T-cell (primary cell): Measurements from ENCODE around the gene ANKHD1. TPM values are rescaled to one million over a fixed set of nuclear protein-coding genes. Genes with fewer than 3 reads are reported as not detected.

Experiments used
- ATAC-seq, 4 experiments: fragments of 200-7000 bp in 3 of 4; fragments of 150-1000 bp in 1 of 4; cut with Tn5 transposase; replicated peaks in 1 of 4; 1 replicate in 3 of 4; 2 replicates in 1 of 4; pipeline ENCODE4 v1.10.0; 2021; ENCODE audit warnings: moderate library complexity in 3 of 4, mild to moderate bottlenecking in 2 of 4, moderate number of reproducible peaks in 1 of 4
- CTCF ChIA-PET, 2 donors: fragments of 300-600 bp; sonication (Branson Sonifier 250); formaldehyde crosslinking; loops; one replicate each; lab custom pipeline; 2022; ENCODE audit warnings: antibody characterized with exemption in 2 of 2; lab: Charles Lee
- POLR2A ChIA-PET, 2 donors: fragments of 300-600 bp; sonication (Branson Sonifier 250); formaldehyde crosslinking; loops; one replicate each; lab custom pipeline; 2022; ENCODE audit warnings: antibody characterized with exemption in 2 of 2; lab: Charles Lee
- DNase-seq, 35 experiments: peaks; one replicate each; pipeline versions ENCODE4 v3.0.0 to v3.0.0-alpha.2; 2013 to 2023
- H3K27ac ChIP-seq: one replicate; pipeline ENCODE4 v1.5.1; 2013; ENCODE audit warnings: low read length
- H3K27me3 ChIP-seq, 2 experiments: replicated peaks in 1 of 2; 1 replicate in 1 of 2; 2 replicates in 1 of 2; pipeline versions ENCODE4 v1.6.1 to v1.7.0; 2013; ENCODE audit warnings: low read length in 1 of 2, mixed read lengths in 1 of 2; ENCODE audit not compliant: control insufficient read depth in 2 of 2, insufficient read depth in 2 of 2; ENCODE audit errors: extremely low read depth in 1 of 2
- H3K36me3 ChIP-seq, 2 donors: 1 replicate in 1 of 2; 2 replicates in 1 of 2; pipeline versions ENCODE4 v1.6.1 to v1.7.0; 2013; ENCODE audit warnings: low read length in 1 of 2; ENCODE audit not compliant: control insufficient read depth in 2 of 2, insufficient read depth in 1 of 2; ENCODE audit errors: extremely low read depth in 1 of 2
- H3K4me1 ChIP-seq, 2 experiments: 1 replicate in 1 of 2; 2 replicates in 1 of 2; pipeline versions ENCODE4 v1.6.1 to v1.7.0; 2013; ENCODE audit warnings: low read length in 2 of 2, mixed read lengths in 1 of 2; ENCODE audit not compliant: insufficient read depth in 2 of 2, control insufficient read depth in 1 of 2; ENCODE audit errors: extremely low read depth in 1 of 2
- H3K4me3 ChIP-seq, 2 donors: 1 replicate in 1 of 2; 2 replicates in 1 of 2; pipeline versions ENCODE4 v1.5.1 to v1.7.0; 2013; ENCODE audit warnings: mild to moderate bottlenecking in 2 of 2, low read length in 1 of 2, moderate library complexity in 1 of 2; ENCODE audit not compliant: control insufficient read depth in 1 of 2; ENCODE audit errors: extremely low read depth in 1 of 2
- H3K9me3 ChIP-seq: 2 replicates; pipeline ENCODE4 v1.7.0; 2013
- H3K27ac Mint-ChIP-seq, 2 donors: one replicate each; pipeline ENCODE4 v1.8.0; 2020 to 2021; ENCODE audit warnings: mild to moderate bottlenecking in 2 of 2, mixed read lengths in 2 of 2
- H3K27me3 Mint-ChIP-seq, 2 donors: one replicate each; pipeline ENCODE4 v1.8.0; 2021 to 2022; ENCODE audit warnings: mixed read lengths in 2 of 2
- H3K36me3 Mint-ChIP-seq: one replicate; pipeline ENCODE4 v1.8.0; 2021; ENCODE audit warnings: mixed read lengths
- H3K4me1 Mint-ChIP-seq, 3 donors: one replicate each; pipeline ENCODE4 v1.8.0; 2020 to 2022; ENCODE audit warnings: mixed read lengths in 3 of 3, mild to moderate bottlenecking in 1 of 3
- H3K4me3 Mint-ChIP-seq, 3 donors: one replicate each; pipeline ENCODE4 v1.8.0; 2020 to 2022; ENCODE audit warnings: mild to moderate bottlenecking in 3 of 3, mixed read lengths in 3 of 3, moderate library complexity in 3 of 3
- H3K9me3 Mint-ChIP-seq, 3 donors: one replicate each; pipeline ENCODE4 v1.8.0; 2020 to 2022; ENCODE audit warnings: mixed read lengths in 3 of 3
- WGBS: methylation state at CpG from one replicate; pipeline ENCODE4 v1.1.5; 2013; ENCODE audit warnings: missing lambda C conversion rate; ENCODE audit not compliant: insufficient coverage; 5-methylcytosine and 5-hydroxymethylcytosine counted together
- total RNA-seq, 35 experiments: library from RNA in 6 of 35; stranded (reverse) in 6 of 35; fragments of 120-200 nt in 1 of 35; gene quantifications; one replicate each; pipeline versions ENCODE4 v1.2.1 to v1.2.4 and lab custom pipeline; 2013 to 2026

The ANKHD1 gene
- total RNA-seq, 5 donors from 2014 or later (not counting 1 experiment from before 2014, with no cell fraction given), result 184 to 220 (median 203) TPM

DNA sequence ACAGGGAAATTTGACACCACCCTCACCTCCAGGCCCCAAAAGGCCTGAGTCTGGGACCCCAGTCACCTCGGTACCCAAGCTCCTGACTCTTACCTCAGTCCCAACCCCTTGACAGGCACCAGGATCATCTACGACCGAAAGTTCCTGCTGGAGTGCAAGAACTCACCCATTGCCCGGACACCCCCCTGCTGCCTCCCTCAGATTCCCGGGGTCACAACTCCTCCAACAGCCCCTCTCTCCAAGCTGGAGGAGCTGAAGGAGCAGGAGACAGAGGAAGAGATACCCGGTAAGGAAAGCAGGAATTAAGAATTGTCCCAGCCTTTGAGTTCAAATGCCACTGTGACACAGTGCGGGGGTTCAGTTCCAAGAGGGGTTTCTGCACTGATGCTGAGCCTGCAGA, 147.2 kb downstream of the ANKHD1 start:
- H3K27ac Mint-ChIP-seq, result peak overlapping the region; percentile 97 to 99
- peaks cover 0 to 36% of the 10 kb centered on the region in 2 donors for H3K36me3 ChIP-seq
- POLR2A ChIA-PET, result interaction anchor here (0.6 to 2.4 kb wide), 6 partner anchors 10 to 158 kb away, joined by 3 to 11 read pairs (median 4); partner anchors contain the start of genes ANKHD1 (in 1 of the 2), APBB3 (in 1 of the 2), SLC35A4 (in 1 of the 2) and ZMAT2 (in 1 of the 2)
- no peaks in the 10 kb centered on the region for H3K9me3 Mint-ChIP-seq
- peak overlapping the region; percentile 88 to 89 (median 89) for H3K4me3 Mint-ChIP-seq
- DNase-seq (no peak), ATAC-seq (no peak)
- peaks cover 41 to 52% (median 43%) of the 10 kb centered on the region in 3 donors for H3K4me1 Mint-ChIP-seq
- 100% methylated on average over 3 of the region's 7 CpGs for WGBS
- CTCF ChIA-PET, result interaction anchor here (0.6 to 2.5 kb wide), 6 partner anchors 15 to 99 kb away, joined by 3 to 11 read pairs (median 10); partner anchors contain the start of genes APBB3 (in 1 of the 2), IK (in 1 of the 2) and NDUFA2 (in 1 of the 2)
- H3K4me3 ChIP-seq, result no peak overlapping the region
- no peaks in the 10 kb centered on the region for H3K27me3 Mint-ChIP-seq
- H3K27ac ChIP-seq, result peak overlapping the region; percentile 77
- peaks cover 36% of the 10 kb centered on the region for H3K36me3 Mint-ChIP-seq
- H3K4me1 ChIP-seq, result peaks cover 5 to 30% of the 10 kb centered on the region in 2 experiments
- H3K9me3 ChIP-seq, result no peaks in the 10 kb centered on the region
- H3K27me3 ChIP-seq, result no peaks in the 10 kb centered on the region

DNA sequence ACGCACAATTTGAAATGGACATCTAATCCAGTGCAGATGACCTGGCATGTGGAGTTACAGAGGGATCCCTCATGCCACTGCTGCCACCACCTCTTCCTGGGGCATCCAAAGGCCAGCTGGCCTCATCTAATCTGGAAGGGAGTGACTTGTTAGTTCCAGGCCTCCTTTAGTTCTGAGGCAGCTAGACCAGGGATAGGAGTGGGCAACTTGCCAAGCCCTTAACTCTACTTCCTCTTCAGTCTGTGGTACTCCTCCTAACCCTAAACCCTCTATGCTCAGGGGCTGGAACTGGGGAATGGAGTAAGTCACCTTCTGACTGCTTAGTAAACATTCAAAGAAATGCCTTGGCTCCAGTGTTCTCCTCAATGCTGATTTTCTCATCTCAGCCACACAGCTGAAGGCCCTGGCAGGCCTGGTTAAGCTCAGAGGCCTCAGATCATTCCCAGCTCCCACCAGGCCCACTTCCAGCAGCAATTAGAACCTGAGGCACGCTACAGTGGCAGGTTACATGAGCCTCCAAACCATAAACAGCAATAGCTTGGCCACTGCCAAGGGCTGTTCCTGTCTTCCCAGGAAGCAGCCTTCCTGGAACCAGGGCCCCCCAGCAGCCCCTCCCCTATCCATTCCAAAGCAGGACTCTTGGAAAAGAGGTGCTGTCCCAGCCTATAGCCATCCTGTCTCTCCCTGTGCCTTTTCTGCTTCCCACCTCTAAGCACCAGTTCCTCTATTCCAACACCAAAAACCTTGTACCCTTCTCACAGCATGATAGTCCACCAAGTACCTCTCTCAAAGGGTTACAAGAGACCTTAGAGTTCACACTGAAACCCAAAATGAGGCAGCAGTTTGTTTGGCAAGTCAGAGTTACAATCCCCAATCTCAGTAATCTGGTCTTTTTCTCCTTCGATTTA, 147.9 kb downstream of the ANKHD1 start:
- H3K36me3 ChIP-seq, result peaks cover 0 to 33% of the 10 kb centered on the region in 2 donors
- H3K4me3 ChIP-seq, result no peak overlapping the region
- H3K4me1 ChIP-seq, result peaks cover 5 to 30% of the 10 kb centered on the region in 2 experiments
- H3K27ac Mint-ChIP-seq, result peak overlapping the region; percentile 97 to 99
- H3K9me3 Mint-ChIP-seq, result no peaks in the 10 kb centered on the region
- peaks cover 48 to 59% (median 50%) of the 10 kb centered on the region in 3 donors for H3K4me1 Mint-ChIP-seq
- peaks cover 36% of the 10 kb centered on the region for H3K36me3 Mint-ChIP-seq
- peak in 2 of 35 experiments; percentile 31 to 37 for DNase-seq
- ATAC-seq, result no peak
- H3K4me3 Mint-ChIP-seq, result peak overlapping the region; percentile 88 to 89 (median 89)
- CTCF ChIA-PET, result interaction anchor here in 1 of 2 donors (1.2 to 2.5 kb wide), 2 partner anchors 20 to 98 kb away, joined by 3 to 9 read pairs; partner anchors contain the start of genes IK and NDUFA2
- no peaks in the 10 kb centered on the region for H3K27me3 Mint-ChIP-seq
- H3K27ac ChIP-seq, result peak overlapping the region; percentile 19
- POLR2A ChIA-PET, result interaction anchor here in 1 of 2 donors (1.3 kb wide), 1 partner anchor 14 kb away, joined by 3 read pairs; no protein-coding TSS in a partner anchor
- WGBS, result 100% methylated on average over 2 of the region's 3 CpGs
- no peaks in the 10 kb centered on the region for H3K27me3 ChIP-seq
- no peaks in the 10 kb centered on the region for H3K9me3 ChIP-seq

DNA sequence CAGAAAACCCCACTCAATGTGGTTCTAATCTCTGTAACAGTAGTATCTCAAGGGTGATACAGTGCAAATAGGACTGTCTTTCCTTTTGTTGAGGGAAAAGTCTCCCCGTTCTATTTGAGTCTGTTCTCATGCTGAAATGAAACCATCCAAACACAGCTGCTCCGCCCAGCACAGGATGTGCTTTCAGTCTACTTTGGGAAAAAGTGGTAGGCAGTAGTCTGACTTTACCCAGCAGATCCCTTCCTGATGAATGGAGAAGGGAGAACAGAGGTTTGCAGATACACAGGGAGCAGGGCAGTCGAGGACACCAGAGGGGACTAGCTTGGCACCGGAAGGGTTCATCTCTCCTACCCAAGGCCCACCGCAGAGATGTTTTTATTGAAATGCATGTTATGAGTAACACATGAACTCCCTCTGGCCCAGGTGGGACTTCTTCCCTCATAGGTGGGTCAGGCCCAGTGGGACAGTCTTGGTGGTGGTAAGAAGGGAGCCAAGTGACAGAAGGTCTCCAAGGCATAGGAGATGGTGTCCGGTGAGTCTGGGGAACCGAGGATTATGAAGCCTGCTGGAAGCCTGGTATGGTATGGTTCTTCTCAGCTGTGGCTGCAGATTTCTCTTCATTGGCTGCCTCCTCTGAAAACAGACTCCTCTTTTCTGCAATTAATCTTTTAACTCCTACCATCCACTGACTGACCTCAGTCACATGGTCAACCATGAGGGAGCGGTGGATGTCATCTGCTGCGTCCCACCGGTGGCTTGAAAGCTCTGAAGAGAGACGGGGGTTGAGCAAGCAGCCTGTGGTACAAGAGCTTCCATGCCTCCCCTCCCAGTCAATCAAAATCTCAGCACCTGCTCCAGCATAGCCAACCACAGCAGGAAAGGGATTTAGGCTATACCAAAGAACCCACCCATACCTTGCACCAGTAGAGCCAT, 148.8 kb downstream of the ANKHD1 start:
- WGBS, result 98% methylated on average over 4 of the region's 11 CpGs
- peak overlapping the region in 1 of 3 donors; percentile 89 for H3K4me3 Mint-ChIP-seq
- ChIA-PET POLR2A (no interaction called here), CTCF (interaction anchor here in 1 of 2 donors (1.2 kb wide), 1 partner anchor 97 kb away, joined by 3 read pairs; the partner anchor contains the start of genes IK and NDUFA2)
- Histone ChIP-seq H3K27ac (no peak overlapping the region), H3K4me1 (peaks cover 5 to 37% of the 10 kb centered on the region in 2 experiments), H3K36me3 (peaks cover 0 to 29% of the 10 kb centered on the region in 2 donors), H3K9me3 (no peaks in the 10 kb centered on the region), H3K4me3 (no peak overlapping the region), H3K27me3 (no peaks in the 10 kb centered on the region)
- no peaks in the 10 kb centered on the region for H3K9me3 Mint-ChIP-seq
- peaks cover 57 to 68% (median 60%) of the 10 kb centered on the region in 3 donors for H3K4me1 Mint-ChIP-seq
- DNase-seq (no peak), ATAC-seq (no peak)
- peak overlapping the region; percentile 47 to 81 for H3K27ac Mint-ChIP-seq
- no peaks in the 10 kb centered on the region for H3K27me3 Mint-ChIP-seq
- H3K36me3 Mint-ChIP-seq, result peaks cover 33% of the 10 kb centered on the region

DNA sequence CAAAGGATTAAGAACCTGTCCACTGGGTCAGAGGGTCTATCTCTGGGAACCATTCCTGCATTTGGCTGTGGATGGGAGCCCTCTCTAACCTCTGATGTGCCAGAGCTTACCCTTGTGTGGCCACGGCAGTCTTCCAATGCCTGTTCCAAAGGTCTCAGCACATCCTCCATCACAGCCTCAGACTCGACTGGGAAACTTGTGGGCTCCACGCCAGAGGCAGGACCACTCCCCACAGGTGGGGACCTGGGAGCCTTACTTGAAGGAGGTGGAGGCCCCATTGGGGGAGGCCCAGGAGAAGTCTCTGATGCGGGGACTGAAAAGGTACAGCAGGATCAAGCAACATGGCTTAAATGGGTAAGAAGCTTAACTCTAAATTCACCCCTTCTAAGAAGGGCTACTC, 150.2 kb downstream of the ANKHD1 start:
- ChIA-PET CTCF (no interaction called here), POLR2A (no interaction called here)
- Histone ChIP-seq H3K27me3 (no peaks in the 10 kb centered on the region), H3K36me3 (peaks cover 0 to 29% of the 10 kb centered on the region in 2 donors), H3K4me1 (peaks cover 15 to 48% of the 10 kb centered on the region in 2 experiments), H3K27ac (no peak overlapping the region), H3K9me3 (no peaks in the 10 kb centered on the region), H3K4me3 (no peak overlapping the region)
- ATAC-seq (no peak), DNase-seq (no peak)
- Mint-ChIP-seq H3K9me3 (no peaks in the 10 kb centered on the region), H3K4me3 (no peak overlapping the region), H3K27ac (peak overlapping the region in 1 of 2 donors; percentile 39), H3K4me1 (peaks cover 69 to 75% (median 71%) of the 10 kb centered on the region in 3 donors), H3K36me3 (peaks cover 33% of the 10 kb centered on the region), H3K27me3 (no peaks in the 10 kb centered on the region)
- WGBS, result 100% methylated on average over 2 of the region's 4 CpGs

DNA sequence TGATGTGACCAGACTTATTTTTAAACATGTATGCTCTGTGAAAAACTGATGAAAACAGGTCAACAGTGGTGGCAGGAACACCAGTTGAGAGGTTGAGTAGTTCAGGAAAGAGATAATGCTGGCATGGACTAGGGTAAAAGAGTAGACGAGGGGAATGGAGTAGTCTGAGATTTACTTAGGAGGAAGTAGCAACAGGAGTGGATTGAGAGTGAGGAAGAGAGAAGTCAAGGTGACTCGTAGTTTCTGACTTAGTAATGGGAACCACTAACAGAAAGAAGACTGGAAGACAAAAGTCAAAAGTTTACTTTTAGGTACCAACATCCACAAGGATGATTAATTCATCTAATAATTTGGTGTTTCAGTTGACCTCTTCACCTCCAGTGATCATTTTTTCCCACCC, 152.0 kb downstream of the ANKHD1 start:
- Histone ChIP-seq H3K4me3 (no peak overlapping the region), H3K9me3 (no peaks in the 10 kb centered on the region), H3K4me1 (peaks cover 12 to 42% of the 10 kb centered on the region in 2 experiments), H3K36me3 (peaks cover 0 to 29% of the 10 kb centered on the region in 2 donors), H3K27me3 (no peaks in the 10 kb centered on the region), H3K27ac (no peak overlapping the region)
- ATAC-seq (no peak), DNase-seq (no peak)
- H3K27me3 Mint-ChIP-seq, result no peaks in the 10 kb centered on the region
- CTCF ChIA-PET, result interaction anchor here in 1 of 2 donors (0.7 kb wide), 1 partner anchor 166 kb away, joined by 3 read pairs; no protein-coding TSS in a partner anchor
- peaks cover 68 to 72% (median 71%) of the 10 kb centered on the region in 3 donors for H3K4me1 Mint-ChIP-seq
- POLR2A ChIA-PET, result interaction anchor here in 1 of 2 donors (0.6 kb wide), 2 partner anchors 79 to 92 kb away, joined by 3 read pairs; no protein-coding TSS in a partner anchor
- no CpG with 5 or more reads among the region's 2 CpGs for WGBS
- H3K36me3 Mint-ChIP-seq, result peaks cover 33% of the 10 kb centered on the region
- no peaks in the 10 kb centered on the region for H3K9me3 Mint-ChIP-seq
- no peak overlapping the region for H3K4me3 Mint-ChIP-seq
- H3K27ac Mint-ChIP-seq, result peak overlapping the region; percentile 66 to 76
